ENCODE data around the gene SLC25A25.

GRCh38 chr9:128152133-128153059 lies 84.4 kb downstream of the SLC25A25 start:
- TF ChIP-seq EP300 (IDR thresholded peaks at IDR 0.05; ENCODE audit: borderline replicate concordance) (no peak), NFIC (IDR thresholded peaks at IDR 0.05) (no peak), MAX (IDR thresholded peaks at IDR 0.05) (no peak), TCF12 (IDR thresholded peaks at IDR 0.05; ENCODE audit: low read depth) (no peak), TAF1 (IDR thresholded peaks at IDR 0.05; ENCODE audit: low read depth) (no peak), EGR1 (IDR thresholded peaks at IDR 0.05) (no peak), RAD21 (IDR thresholded peaks at IDR 0.05; ENCODE audit: low read depth) (no peak), ZBTB7A (IDR thresholded peaks at IDR 0.05; ENCODE audit: low read depth) (no peak), TEAD4 (IDR thresholded peaks at IDR 0.05) (no peak), FOXM1 (IDR thresholded peaks at IDR 0.05; ENCODE audit: borderline replicate concordance, low read depth) (no peak), CREB1 (IDR thresholded peaks at IDR 0.05; ENCODE audit: low read depth) (no peak)
